HCT116 (cell line): ENCODE measurements around the gene SERPINH1. TPM values are rescaled to one million over a fixed set of nuclear protein-coding genes. Genes with fewer than 3 reads are reported as not detected.

ENCODE experiments used
- ATAC-seq: fragments of 200-7000 bp; cut with Tn5 transposase; 2 replicates; pipeline ENCODE4 v1.9.1; 2020; ENCODE audit warnings: mild to moderate bottlenecking, moderate library complexity
- BruUV-seq: library from RNA; stranded (reverse); fragments of 400-500 nt; replicated peaks from 2 replicates; lab custom pipeline; 2021; lab: Mats Ljungman, UMichigan
- CTCF ChIA-PET: fragments of 300-600 bp; sonication (Branson Sonifier 250); formaldehyde crosslinking; loops from one replicate; lab custom pipeline; 2021; ENCODE audit warnings: antibody characterized with exemption; lab: Charles Lee
- POLR2A ChIA-PET: fragments of 300-600, 350-600 bp; sonication (Branson Sonifier 250); formaldehyde crosslinking; loops from one replicate; lab custom pipeline; 2021; ENCODE audit warnings: antibody characterized with exemption; lab: Charles Lee
- RAD21 ChIA-PET, 2 experiments: fragments of 300-600 bp; sonication (Branson Sonifier 250); formaldehyde crosslinking; loops; one replicate each; lab custom pipeline; 2023; ENCODE audit warnings: low total read pairs in 2 of 2; ENCODE audit not compliant: uncharacterized antibody in 2 of 2, unreplicated experiment in 2 of 2, low non-redundant PET in 1 of 2; lab: Charles Lee
- DNase-seq: peaks from one replicate; pipeline ENCODE4 v3.0.0-alpha.2; 2010; ENCODE audit warnings: low read depth, low spot score
- H2AFZ ChIP-seq: fragments of 200-600 bp; shearing (Covaris generic), sonication (generic); 2 replicates; pipeline ENCODE4 v1.6.1; 2017; ENCODE audit warnings: low read depth, mixed run types, mixed read lengths, antibody characterized with exemption, low read length; ENCODE audit not compliant: poor library complexity, severe bottlenecking
- H3K27ac ChIP-seq: 2 replicates; pipeline ENCODE4 v1.5.1; 2012; ENCODE audit warnings: low read depth, low read length
- H3K27me3 ChIP-seq: fragments of 200-600 bp; sonication (generic); 2 replicates; pipeline ENCODE4 v1.6.1; 2016; ENCODE audit warnings: mixed run types, low read length, mixed read lengths; ENCODE audit not compliant: insufficient read depth
- H3K36me3 ChIP-seq, 2 experiments: fragments of 200-500 bp in 1 of 2; fragments of 200-600 bp in 1 of 2; sonication (Bioruptor generic) in 1 of 2; sonication (generic) in 1 of 2; 2 replicates each; pipeline versions ENCODE4 v1.5.1 to v1.6.1; 2014 to 2016; ENCODE audit warnings: low read length in 2 of 2, inconsistent platforms in 1 of 2, mixed read lengths in 1 of 2, mixed run types in 1 of 2; ENCODE audit not compliant: insufficient read depth in 2 of 2, control insufficient read depth in 1 of 2
- H3K4me1 ChIP-seq, 2 experiments: fragments of 200-600 bp in 1 of 2; sonication (generic) in 1 of 2; 2 replicates each; pipeline versions ENCODE4 v1.5.1 to v1.6.1; 2012 to 2017; ENCODE audit warnings: low read length in 2 of 2, inconsistent platforms in 1 of 2, mild to moderate bottlenecking in 1 of 2, mixed read lengths in 1 of 2, mixed run types in 1 of 2, moderate library complexity in 1 of 2; ENCODE audit not compliant: insufficient read depth in 2 of 2, control insufficient read depth in 1 of 2
- H3K4me2 ChIP-seq: fragments of 200-600 bp; sonication (generic); 2 replicates; pipeline ENCODE4 v1.6.1; 2017; ENCODE audit warnings: mixed run types, low read length, mixed read lengths
- H3K4me3 ChIP-seq, 2 experiments: fragments of 200-600 bp in 1 of 2; sonication (generic) in 1 of 2; replicated peaks in 1 of 2; 2 replicates each; pipeline ENCODE4 v1.5.1; 2011 to 2016; ENCODE audit warnings: low read length in 2 of 2, control low read depth in 1 of 2, low read depth in 1 of 2, mild to moderate bottlenecking in 1 of 2, mixed read lengths in 1 of 2, mixed run types in 1 of 2
- H3K79me2 ChIP-seq: fragments of 200-600 bp; sonication (generic); 2 replicates; pipeline ENCODE4 v1.6.1; 2017; ENCODE audit warnings: mild to moderate bottlenecking, mixed run types, low read length, moderate library complexity, mixed read lengths; ENCODE audit not compliant: insufficient read depth
- H3K9ac ChIP-seq: fragments of 200-600 bp; sonication (generic); 2 replicates; pipeline ENCODE4 v1.6.1; 2016; ENCODE audit warnings: low read length, mixed read lengths
- H3K9me2 ChIP-seq: fragments of 200-600 bp; sonication (generic), shearing (Covaris generic); 2 replicates; pipeline ENCODE4 v1.6.1; 2017; ENCODE audit warnings: mixed run types, mild to moderate bottlenecking, moderate library complexity; ENCODE audit not compliant: insufficient read depth
- H3K9me3 ChIP-seq, 2 experiments: fragments of 200-500 bp in 1 of 2; fragments of 200-600 bp in 1 of 2; sonication (Bioruptor generic) in 1 of 2; sonication (generic) in 1 of 2; 2 replicates each; pipeline ENCODE4 v1.6.1; 2014 to 2017; ENCODE audit warnings: low read length in 2 of 2, mixed read lengths in 2 of 2, inconsistent platforms in 1 of 2, low read depth in 1 of 2, mild to moderate bottlenecking in 1 of 2, mixed run types in 1 of 2, moderate library complexity in 1 of 2; ENCODE audit not compliant: control insufficient read depth in 1 of 2, insufficient read depth in 1 of 2
- H4K20me1 ChIP-seq: fragments of 200-600 bp; sonication (generic), shearing (Covaris generic); 2 replicates; pipeline ENCODE4 v1.6.1; 2017; ENCODE audit warnings: mixed run types, mild to moderate bottlenecking, moderate library complexity; ENCODE audit not compliant: insufficient read depth
- CBX3 ChIP-seq: IDR thresholded peaks from 2 replicates; pipeline ENCODE4 v1.6.1; 2012; ENCODE audit warnings: low read depth
- CEBPB ChIP-seq: IDR thresholded peaks from 2 replicates; pipeline ENCODE4 v1.6.1; 2012; ENCODE audit warnings: low read depth
- EGR1 ChIP-seq: IDR thresholded peaks from 2 replicates; pipeline ENCODE4 v1.6.1; 2012; ENCODE audit warnings: low read depth
- EZH2phosphoT487 ChIP-seq: fragments of 200-600 bp; IDR thresholded peaks from 2 replicates; pipeline ENCODE4 v1.6.1; 2018; ENCODE audit warnings: antibody characterized with exemption, borderline replicate concordance
- FOSL1 ChIP-seq: IDR thresholded peaks from 2 replicates; pipeline ENCODE4 v1.6.1; 2012; ENCODE audit warnings: low read depth
- JUND ChIP-seq: IDR thresholded peaks from 2 replicates; pipeline ENCODE4 v1.6.1; 2012
- POLR2AphosphoS5 ChIP-seq: IDR thresholded peaks from 2 replicates; pipeline ENCODE4 v1.6.1; 2011; ENCODE audit warnings: mild to moderate bottlenecking, low read depth, low read length, moderate library complexity
- RAD21 ChIP-seq: IDR thresholded peaks from 2 replicates; pipeline ENCODE4 v1.6.1; 2012; ENCODE audit warnings: low read depth, mild to moderate bottlenecking
- SIN3A ChIP-seq: IDR thresholded peaks from 2 replicates; pipeline ENCODE4 v1.6.1; 2012; ENCODE audit warnings: low read depth
- SP1 ChIP-seq: IDR thresholded peaks from 2 replicates; pipeline ENCODE4 v1.6.1; 2012; ENCODE audit warnings: low read depth
- SRF ChIP-seq: IDR thresholded peaks from 2 replicates; pipeline ENCODE4 v1.6.1; 2012; ENCODE audit warnings: low read depth
- TCF7L2 ChIP-seq: IDR thresholded peaks from 2 replicates; pipeline ENCODE4 v1.7.0; 2011; ENCODE audit warnings: borderline replicate concordance, inconsistent platforms; ENCODE audit not compliant: insufficient read depth, insufficient read length; ENCODE audit errors: extremely low read depth
- YY1 ChIP-seq: IDR thresholded peaks from 2 replicates; pipeline ENCODE4 v1.6.1; 2011; ENCODE audit warnings: low read length, low read depth, moderate library complexity, mild to moderate bottlenecking; ENCODE audit not compliant: insufficient replicate concordance; ENCODE audit errors: extremely low read depth
- ZFX ChIP-seq: fragments of 450-650 bp; IDR thresholded peaks from 2 replicates; pipeline ENCODE4 v1.6.1; 2017
- ZNF274 ChIP-seq: fragments of 200-500 bp; sonication (Bioruptor generic); IDR thresholded peaks from 2 replicates; pipeline ENCODE4 v1.6.1; 2014; ENCODE audit warnings: mild to moderate bottlenecking, low read depth, low read length, inconsistent platforms
- intact Hi-C: fragments of 100-400 bp; cut with micrococcal nuclease; formaldehyde crosslinking; loops from 2 replicates; pipeline ENCODE4 v1.10.0; 2022
- total RNA-seq: library from RNA; stranded (reverse); gene quantifications from one replicate; pipeline ENCODE4 v1.2.1, GENCODE V29; 2021; ENCODE audit not compliant: unreplicated experiment
- TF ChIP-seq, protein P1 (sequence below): IDR thresholded peaks from 2 replicates; pipeline ENCODE4 v1.6.1; 2012
- TF ChIP-seq, protein P2 (sequence below), 3 experiments: fragments of 200-600 bp in 1 of 3; sonication (generic) in 1 of 3; IDR thresholded peaks in 2 of 3; conservative IDR thresholded peaks in 1 of 3; 2 replicates each; pipeline ENCODE4 v1.5.1; 2012 to 2017; ENCODE audit warnings: low read depth in 2 of 3, low read length in 2 of 3, antibody characterized with exemption in 1 of 3, borderline replicate concordance in 1 of 3, control low read depth in 1 of 3, mild to moderate bottlenecking in 1 of 3, mixed read lengths in 1 of 3, mixed run types in 1 of 3, moderate library complexity in 1 of 3; ENCODE audit not compliant: insufficient read depth in 1 of 3
- TF ChIP-seq, protein P3 (sequence below): IDR thresholded peaks from 2 replicates; pipeline ENCODE4 v1.6.1; 2012

SERPINH1 gene
- total RNA-seq, 1 experiment from 2014 or later = 84.9 TPM

DNA sequence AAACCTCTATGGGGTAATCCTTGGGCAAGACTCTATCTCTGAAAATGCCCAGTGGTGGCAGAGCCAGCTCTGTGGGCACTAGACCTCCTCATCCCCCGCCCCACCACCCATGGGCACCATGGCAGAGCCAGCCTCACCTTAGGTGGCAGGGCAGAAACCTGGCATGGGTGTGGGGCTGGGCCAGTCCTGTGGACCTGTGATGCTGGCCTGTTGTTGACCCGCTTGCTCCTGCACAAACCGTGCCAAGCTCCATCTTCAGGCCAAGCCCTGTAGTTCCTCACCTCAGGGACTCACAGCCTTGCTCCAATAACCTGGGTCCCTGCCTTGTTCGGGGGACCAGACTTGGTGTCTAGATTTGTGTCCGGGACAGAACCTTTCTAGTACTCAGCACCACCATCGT, 8.9 kb upstream of the SERPINH1 start:
- Histone ChIP-seq H2AFZ (no peak overlapping the region), H3K4me3 (no peak overlapping the region), H3K27me3 (no peaks in the 10 kb centered on the region), H3K4me1 (peaks cover 0 to 10% of the 10 kb centered on the region in 2 experiments; a peak in 2 of 4 replicates), H3K79me2 (no peaks in the 10 kb centered on the region), H3K9me3 (no peaks in the 10 kb centered on the region), H3K9ac (no peak overlapping the region), H3K27ac (no peak overlapping the region), H4K20me1 (no peaks in the 10 kb centered on the region), H3K36me3 (no peaks in the 10 kb centered on the region), H3K4me2 (no peak overlapping the region), H3K9me2 (no peaks in the 10 kb centered on the region)
- TF ChIP-seq, protein P1, sequence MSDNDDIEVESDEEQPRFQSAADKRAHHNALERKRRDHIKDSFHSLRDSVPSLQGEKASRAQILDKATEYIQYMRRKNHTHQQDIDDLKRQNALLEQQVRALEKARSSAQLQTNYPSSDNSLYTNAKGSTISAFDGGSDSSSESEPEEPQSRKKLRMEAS = no peak
- no peak for TF ChIP-seq YY1
- no peak for TF ChIP-seq CEBPB
- no peak for TF ChIP-seq POLR2AphosphoS5
- TF ChIP-seq CBX3 = no peak
- no peak for TF ChIP-seq TCF7L2
- TF ChIP-seq ZNF274 = no peak
- TF ChIP-seq RAD21 = no peak
- TF ChIP-seq, protein P2, sequence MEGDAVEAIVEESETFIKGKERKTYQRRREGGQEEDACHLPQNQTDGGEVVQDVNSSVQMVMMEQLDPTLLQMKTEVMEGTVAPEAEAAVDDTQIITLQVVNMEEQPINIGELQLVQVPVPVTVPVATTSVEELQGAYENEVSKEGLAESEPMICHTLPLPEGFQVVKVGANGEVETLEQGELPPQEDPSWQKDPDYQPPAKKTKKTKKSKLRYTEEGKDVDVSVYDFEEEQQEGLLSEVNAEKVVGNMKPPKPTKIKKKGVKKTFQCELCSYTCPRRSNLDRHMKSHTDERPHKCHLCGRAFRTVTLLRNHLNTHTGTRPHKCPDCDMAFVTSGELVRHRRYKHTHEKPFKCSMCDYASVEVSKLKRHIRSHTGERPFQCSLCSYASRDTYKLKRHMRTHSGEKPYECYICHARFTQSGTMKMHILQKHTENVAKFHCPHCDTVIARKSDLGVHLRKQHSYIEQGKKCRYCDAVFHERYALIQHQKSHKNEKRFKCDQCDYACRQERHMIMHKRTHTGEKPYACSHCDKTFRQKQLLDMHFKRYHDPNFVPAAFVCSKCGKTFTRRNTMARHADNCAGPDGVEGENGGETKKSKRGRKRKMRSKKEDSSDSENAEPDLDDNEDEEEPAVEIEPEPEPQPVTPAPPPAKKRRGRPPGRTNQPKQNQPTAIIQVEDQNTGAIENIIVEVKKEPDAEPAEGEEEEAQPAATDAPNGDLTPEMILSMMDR (IDR thresholded peaks at IDR 0.05 in 2 of 3, conservative IDR thresholded peaks at IDR 0.05 in 1 of 3; ENCODE audit: borderline replicate concordance in 1 of 3, insufficient read depth in 1 of 3, low read depth in 2 of 3, low read length in 2 of 3) = no peak
- TF ChIP-seq FOSL1 = no peak
- no peak for TF ChIP-seq SIN3A
- no peak for TF ChIP-seq EGR1
- no peak for TF ChIP-seq SRF
- TF ChIP-seq, protein P3, sequence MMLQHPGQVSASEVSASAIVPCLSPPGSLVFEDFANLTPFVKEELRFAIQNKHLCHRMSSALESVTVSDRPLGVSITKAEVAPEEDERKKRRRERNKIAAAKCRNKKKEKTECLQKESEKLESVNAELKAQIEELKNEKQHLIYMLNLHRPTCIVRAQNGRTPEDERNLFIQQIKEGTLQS = no peak
- TF ChIP-seq JUND = no peak
- no peak for TF ChIP-seq EZH2phosphoT487
- TF ChIP-seq ZFX = no peak
- no peak for TF ChIP-seq SP1
- RAD21 ChIA-PET = no interaction called here
- intact Hi-C loops = no loop called here
- POLR2A ChIA-PET = interaction anchor here (2.0 kb wide), 1 partner anchor 9 kb away, joined by 11 read pairs; the partner anchor contains the start of gene SERPINH1
- ATAC-seq (peak; percentile 56; the same call in 1 of the 2 replicates), DNase-seq (no peak)
- no TSS peak for BruUV-seq
- CTCF ChIA-PET = interaction anchor here (1.6 kb wide), 1 partner anchor 16 kb away, joined by 4 read pairs; no protein-coding TSS in a partner anchor
